VCaP (cell line): ENCODE measurements around the gene SLC6A3.
A peak's percentile ranks its signal among the peaks of the same experiment; 100 is the strongest.

ENCODE experiments used
- H3K27ac ChIP-seq: fragments of 450-650 bp; 2 replicates; pipeline ENCODE4 v1.5.1; 2017
- CTCF ChIP-seq: fragments of 450-650 bp; conservative IDR thresholded peaks from 2 replicates; pipeline ENCODE4 v1.5.1; 2017; ENCODE audit warnings: mild to moderate bottlenecking, moderate library complexity

The SLC6A3 gene

GRCh38 chr5:1436036-1436435 lies 9.2 kb downstream of the SLC6A3 start:
- no peak for TF ChIP-seq CTCF

GRCh38 chr5:1435369-1435768 lies 9.9 kb downstream of the SLC6A3 start:
- no peak overlapping the region for H3K27ac ChIP-seq
- no peak for TF ChIP-seq CTCF

More at GRCh38 chr5:1436036-1436435, 9.2 kb downstream of the SLC6A3 start:
- no peak overlapping the region for H3K27ac ChIP-seq

GRCh38 chr5:1432296-1432695 lies 12.9 kb downstream of the SLC6A3 start:
- TF ChIP-seq CTCF: no peak
- no peak overlapping the region for H3K27ac ChIP-seq

- TF ChIP-seq CTCF: no peak
- no peak overlapping the region for H3K27ac ChIP-seq
Measured at GRCh38 chr5:1431896-1432295, 13.3 kb downstream of the SLC6A3 start.

- H3K27ac ChIP-seq: no peak overlapping the region
- no peak for TF ChIP-seq CTCF
Measured at GRCh38 chr5:1431021-1431811, 14.0 kb downstream of the SLC6A3 start.

GRCh38 chr5:1430121-1430795 lies 15.0 kb downstream of the SLC6A3 start:
- peak overlapping the region; percentile 72 for H3K27ac ChIP-seq
- no peak for TF ChIP-seq CTCF

GRCh38 chr5:1429496-1429895 lies 15.7 kb downstream of the SLC6A3 start:
- TF ChIP-seq CTCF: no peak
- peak overlapping the region; percentile 72 for H3K27ac ChIP-seq
